ENCODE measurements around the gene EPHB3.

- TF ChIP-seq POLR2A (IDR thresholded peaks at IDR 0.05; ENCODE audit: low read depth, low read length): no peak
- TF ChIP-seq CTCF (conservative IDR thresholded peaks at IDR 0.05; ENCODE audit: low read depth, low read length): no peak
- no peak for TF ChIP-seq ELK1 (IDR thresholded peaks at IDR 0.05; ENCODE audit: borderline replicate concordance, low read depth, low read length)
- no peak for TF ChIP-seq CEBPB (IDR thresholded peaks at IDR 0.05; ENCODE audit: low read depth, low read length)
- no peak for TF ChIP-seq MXI1 (IDR thresholded peaks at IDR 0.05; ENCODE audit: borderline replicate concordance, low read depth, low read length)
- no peak for TF ChIP-seq FOS (IDR thresholded peaks at IDR 0.05; ENCODE audit: low read depth, low read length)
- no peak for TF ChIP-seq RAD21 (IDR thresholded peaks at IDR 0.05; ENCODE audit: low read length)
- no peak for TF ChIP-seq RFX5 (IDR thresholded peaks at IDR 0.05; ENCODE audit: low read depth, low read length)
Measured at GRCh38 chr3:184626923-184627322, 65.3 kb downstream of the EPHB3 start.
